OCI-LY3 (cell line): Measurements from ENCODE around the gene ARID5B.

Source experiments
- H2AFZ ChIP-seq: fragments of 200-600, 300-600 bp; shearing (Covaris generic); 2 replicates; pipeline ENCODE4 v1.6.0; 2014; ENCODE audit warnings: antibody characterized with exemption, low read depth, low read length
- H3K27ac ChIP-seq: fragments of 200-600, 300-600 bp; sonication (generic); 2 replicates; pipeline ENCODE4 v1.5.1; 2014; ENCODE audit warnings: mild to moderate bottlenecking, low read length, moderate library complexity, mixed read lengths
- H3K27me3 ChIP-seq: fragments of 200-600, 300-600 bp; sonication (generic); 2 replicates; pipeline ENCODE4 v1.6.1; 2014; ENCODE audit warnings: low read depth, low read length, mixed read lengths
- H3K36me3 ChIP-seq: fragments of 200-600, 300-600 bp; sonication (generic); replicated peaks from 2 replicates; pipeline ENCODE3; 2014; ENCODE audit warnings: low read depth, low read length, mixed read lengths
- H3K4me1 ChIP-seq: fragments of 300-600, 200-600 bp; sonication (generic); 2 replicates; pipeline ENCODE4 v1.6.1; 2014; ENCODE audit warnings: low read length, mixed read lengths
- H3K4me2 ChIP-seq: fragments of 200-600, 300-600 bp; sonication (generic); 2 replicates; pipeline ENCODE4 v1.6.1; 2014; ENCODE audit warnings: low read length, mixed read lengths
- H3K4me3 ChIP-seq: fragments of 300-600, 200-600 bp; sonication (generic); 2 replicates; pipeline ENCODE4 v1.5.1; 2014; ENCODE audit warnings: antibody characterized with exemption, mild to moderate bottlenecking, low read length, moderate library complexity
- H3K79me2 ChIP-seq: fragments of 300-600, 200-600 bp; shearing (Covaris generic); 2 replicates; pipeline ENCODE4 v1.6.1; 2014; ENCODE audit warnings: mild to moderate bottlenecking, low read length, mixed read lengths
- H3K9ac ChIP-seq: fragments of 300-600, 200-600 bp; shearing (Covaris generic); 2 replicates; pipeline ENCODE4 v1.6.0; 2014; ENCODE audit warnings: mild to moderate bottlenecking, low read length, moderate library complexity
- H3K9me3 ChIP-seq: fragments of 200-600, 300-600 bp; shearing (Covaris generic); 2 replicates; pipeline ENCODE4 v1.6.1; 2014; ENCODE audit warnings: low read length, mixed read lengths; ENCODE audit not compliant: insufficient read depth
- H4K20me1 ChIP-seq: fragments of 200-600, 300-600 bp; sonication (generic); 2 replicates; pipeline ENCODE4 v1.6.1; 2016; ENCODE audit warnings: low read length, mixed read lengths; ENCODE audit not compliant: insufficient read depth
- CTCF ChIP-seq: fragments of 200-600, 300-600 bp; sonication (generic); IDR thresholded peaks from 2 replicates; pipeline ENCODE4 v1.5.1; 2014; ENCODE audit warnings: antibody characterized with exemption, low read length, low read depth
- EZH2phosphoT487 ChIP-seq: fragments of 200-600 bp; shearing (Covaris generic); IDR thresholded peaks from 2 replicates; pipeline ENCODE4 v1.6.1; 2018; ENCODE audit warnings: antibody characterized with exemption, mixed run types, low read depth

ARID5B gene

DNA sequence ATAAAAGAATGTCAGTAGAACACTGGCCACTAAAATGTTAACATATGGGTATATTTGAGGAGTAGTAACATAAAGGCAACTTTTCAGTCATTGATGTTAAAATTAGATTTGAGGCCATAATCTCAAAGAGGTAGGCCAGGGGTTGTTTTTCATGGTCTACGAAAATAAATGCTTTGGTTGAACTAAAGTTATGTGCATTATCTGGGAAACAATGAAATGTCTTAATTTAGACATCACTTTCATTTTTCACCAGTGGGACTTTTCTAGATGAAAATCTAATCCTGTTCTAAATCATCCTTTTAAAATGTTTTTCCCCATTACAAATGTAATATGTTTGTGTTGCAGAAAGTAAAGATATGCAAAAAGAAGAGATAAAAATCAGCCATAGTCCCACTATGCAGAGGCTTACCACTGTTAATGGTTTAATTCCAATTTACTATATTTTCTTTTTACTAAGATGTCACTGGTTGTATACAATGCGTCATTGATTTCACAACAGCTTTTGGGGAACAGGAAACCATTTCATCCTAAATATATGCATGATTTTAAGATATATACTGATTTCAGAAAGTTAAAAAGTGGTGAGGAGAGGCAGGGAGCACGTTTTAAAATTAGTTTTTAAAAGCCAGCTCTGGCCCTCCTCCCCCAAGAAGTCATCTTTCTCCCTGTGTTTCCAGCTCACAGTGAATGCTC, 64.3 kb downstream of the ARID5B start:
- no peaks in the 10 kb centered on the region for H3K36me3 ChIP-seq
- peak overlapping the region; percentile 40 for H3K27ac ChIP-seq
- no peak for TF ChIP-seq EZH2phosphoT487
- peaks cover 52% of the 10 kb centered on the region for H3K4me1 ChIP-seq
- H3K9ac ChIP-seq = peak overlapping the region; percentile 25; the same call in 1 of the 2 replicates
- H3K27me3 ChIP-seq = no peaks in the 10 kb centered on the region
- peak overlapping the region; percentile 81 for H3K4me2 ChIP-seq
- H2AFZ ChIP-seq = no peak overlapping the region
- H3K79me2 ChIP-seq = no peaks in the 10 kb centered on the region
- H4K20me1 ChIP-seq = no peaks in the 10 kb centered on the region
- H3K4me3 ChIP-seq = peak overlapping the region; percentile 49
- H3K9me3 ChIP-seq = peaks cover 7% of the 10 kb centered on the region; the same call in 1 of the 2 replicates

- Histone ChIP-seq H3K9ac (no peak overlapping the region), H3K4me2 (no peak overlapping the region), H3K79me2 (no peaks in the 10 kb centered on the region)
Observed at GRCh38 chr10:61967298-61967697, 65.8 kb downstream of the ARID5B start.

DNA sequence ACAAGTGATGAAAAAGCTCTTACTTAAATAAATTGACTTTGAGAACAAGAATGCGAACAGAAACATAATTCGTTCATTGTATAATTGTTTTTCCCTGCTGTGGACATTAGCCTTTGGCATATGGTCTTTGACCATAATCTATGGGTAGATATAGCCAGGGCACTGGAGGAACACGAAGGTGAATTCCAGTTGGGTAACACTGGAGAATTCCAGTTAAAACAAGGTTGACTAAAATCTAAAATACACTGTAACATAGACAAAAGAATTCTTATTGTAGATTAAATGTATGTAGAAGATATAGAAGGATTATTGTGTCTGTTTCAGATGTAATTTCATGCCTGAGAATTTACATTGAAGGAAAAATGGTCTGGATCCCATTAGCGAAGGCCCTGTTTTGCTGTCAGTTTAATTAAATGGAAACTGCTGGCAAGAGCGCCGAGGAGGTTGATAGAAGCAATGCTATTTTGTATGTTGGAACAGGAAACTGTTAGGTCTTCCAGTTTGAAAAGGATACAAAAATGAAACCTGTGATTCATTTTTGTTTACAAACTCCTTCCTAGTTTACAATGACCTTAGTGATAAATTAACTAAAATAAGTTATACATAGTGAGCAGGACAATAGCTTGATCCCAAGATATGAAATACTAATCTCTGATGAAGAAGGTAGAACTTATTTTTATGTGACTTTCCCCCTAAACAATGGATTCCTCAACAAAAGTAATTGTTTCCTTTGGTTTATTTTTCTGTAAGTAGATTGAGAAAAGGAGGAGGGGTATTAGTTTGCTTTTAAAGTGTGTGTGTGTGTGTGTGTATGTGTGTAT, 68.9 kb downstream of the ARID5B start:
- H3K9me3 ChIP-seq = no peaks in the 10 kb centered on the region
- no peak for TF ChIP-seq CTCF
- no peak for TF ChIP-seq EZH2phosphoT487
- no peak overlapping the region for H3K9ac ChIP-seq
- H4K20me1 ChIP-seq = no peaks in the 10 kb centered on the region
- no peak overlapping the region for H3K4me2 ChIP-seq
- H3K36me3 ChIP-seq = no peaks in the 10 kb centered on the region
- no peaks in the 10 kb centered on the region for H3K79me2 ChIP-seq
- H2AFZ ChIP-seq = no peak overlapping the region
- H3K4me3 ChIP-seq = no peak overlapping the region
- peaks cover 51% of the 10 kb centered on the region for H3K4me1 ChIP-seq
- no peaks in the 10 kb centered on the region for H3K27me3 ChIP-seq
- no peak overlapping the region for H3K27ac ChIP-seq

More at GRCh38 chr10:61967298-61967697, 65.8 kb downstream of the ARID5B start:
- Histone ChIP-seq H3K4me1 (peaks cover 56% of the 10 kb centered on the region), H3K27ac (no peak overlapping the region), H3K36me3 (no peaks in the 10 kb centered on the region), H2AFZ (no peak overlapping the region), H3K27me3 (no peaks in the 10 kb centered on the region), H3K4me3 (no peak overlapping the region), H4K20me1 (no peaks in the 10 kb centered on the region), H3K9me3 (peaks cover 1% of the 10 kb centered on the region; the same call in 1 of the 2 replicates)
- TF ChIP-seq EZH2phosphoT487 (no peak), CTCF (no peak)

- TF ChIP-seq CTCF (no peak), EZH2phosphoT487 (no peak)
- H3K4me1 ChIP-seq = peaks cover 51% of the 10 kb centered on the region
- no peak overlapping the region for H3K4me2 ChIP-seq
- H4K20me1 ChIP-seq = no peaks in the 10 kb centered on the region
- no peak overlapping the region for H3K4me3 ChIP-seq
- no peak overlapping the region for H2AFZ ChIP-seq
- no peaks in the 10 kb centered on the region for H3K36me3 ChIP-seq
- H3K9me3 ChIP-seq = no peaks in the 10 kb centered on the region
- H3K27me3 ChIP-seq = no peaks in the 10 kb centered on the region
- H3K27ac ChIP-seq = no peak overlapping the region
- H3K79me2 ChIP-seq = no peaks in the 10 kb centered on the region
- H3K9ac ChIP-seq = no peak overlapping the region
Observed at GRCh38 chr10:61971003-61971325, 69.5 kb downstream of the ARID5B start.
